SH-SY5Y (cell line): ENCODE data around the gene PTRHD1.

Experiments used
- GATA2 ChIP-seq: IDR thresholded peaks from 2 replicates; pipeline ENCODE4 v1.6.1; 2011; ENCODE audit warnings: mild to moderate bottlenecking, low read depth, low read length
- GATA3 ChIP-seq: IDR thresholded peaks from 2 replicates; pipeline ENCODE4 v1.6.1; 2011; ENCODE audit warnings: low read depth, mild to moderate bottlenecking, low read length, moderate library complexity

DNA sequence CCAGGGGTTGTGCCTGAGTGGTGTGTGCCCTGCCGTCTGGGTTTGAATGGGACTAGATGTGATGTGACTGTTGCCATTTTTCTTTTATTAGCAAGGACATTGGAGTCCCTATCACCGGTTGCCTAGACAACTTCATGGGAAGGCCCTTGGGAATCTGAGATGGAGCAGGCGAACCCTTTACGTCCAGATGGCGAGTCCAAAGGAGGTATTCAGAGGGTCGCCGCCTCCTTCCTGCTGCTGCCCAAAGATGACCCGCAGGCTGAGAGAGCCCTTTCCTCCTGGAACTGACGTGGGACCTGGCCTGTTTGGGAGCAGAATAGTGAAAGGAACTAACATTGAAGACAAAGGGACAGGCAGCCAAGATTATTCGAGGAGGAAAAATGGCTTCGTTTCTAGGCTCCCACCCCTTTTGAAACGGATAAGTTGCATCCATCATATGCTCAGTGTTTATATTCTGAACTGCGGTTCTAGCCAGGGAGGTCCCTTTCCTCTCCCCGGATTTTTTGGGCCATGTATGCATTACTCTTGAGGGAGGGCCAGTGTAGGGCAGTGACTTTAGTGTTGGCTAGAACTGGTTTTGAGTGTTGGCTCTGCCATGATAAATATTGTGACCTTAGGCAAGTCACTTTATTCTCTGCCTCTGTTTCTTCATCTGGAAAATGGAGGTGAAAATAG is 707 bp upstream of the PTRHD1 start:
- no peak for TF ChIP-seq GATA3
- no peak for TF ChIP-seq GATA2
